ENCODE results near the gene DPP9.

The DPP9 gene

DNA sequence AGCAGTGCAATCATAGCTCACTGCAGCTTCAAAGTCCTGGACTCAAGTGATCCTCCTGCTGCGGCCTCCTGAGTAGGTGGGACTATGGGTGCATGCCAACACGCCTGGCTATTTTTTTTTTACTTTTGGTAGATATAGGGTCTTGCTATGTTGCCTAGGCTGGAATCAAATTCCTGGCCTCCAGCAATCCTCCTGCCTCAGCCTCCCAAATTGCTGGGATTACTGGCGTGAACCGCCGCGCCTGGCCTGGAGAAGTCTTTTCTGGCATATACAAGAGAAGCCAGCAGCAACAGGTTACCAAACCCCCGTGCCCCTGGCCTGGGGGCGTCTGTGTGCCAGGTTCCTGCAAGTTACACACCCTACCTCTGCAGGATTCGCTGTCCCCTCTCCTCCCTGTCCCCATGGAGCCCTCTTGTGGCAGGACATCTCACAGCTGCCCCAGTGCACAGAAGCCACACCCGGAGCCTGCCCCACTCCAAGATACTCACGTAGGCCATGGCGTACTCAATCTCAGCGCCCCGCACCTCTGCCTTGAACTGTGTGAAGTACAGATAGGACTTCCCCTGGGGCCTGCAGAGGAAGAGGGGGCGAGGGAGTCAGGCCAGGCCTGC lies 63.4 kb downstream of the DPP9 start:
- H3K4me1 ChIP-seq (ENCODE audit: low read length), result no peaks in the 10 kb centered on the region
- no peak overlapping the region for H3K27ac ChIP-seq (ENCODE audit: low read length)
- H3K9ac ChIP-seq (ENCODE audit: low read length), result no peak overlapping the region
- H3K79me2 ChIP-seq (ENCODE audit: low read length), result no peaks in the 10 kb centered on the region; the same call in 1 of the 2 replicates
- peaks cover 43% of the 10 kb centered on the region for H3K36me3 ChIP-seq (replicated peaks; ENCODE audit: low read depth, low read length)
- no peak overlapping the region for H3K4me2 ChIP-seq (ENCODE audit: low read length)
- H4K20me1 ChIP-seq (ENCODE audit: insufficient read depth, low read length), result peaks cover 7% of the 10 kb centered on the region
- no peak overlapping the region for H3K4me3 ChIP-seq (ENCODE audit: low read length)
- no peaks in the 10 kb centered on the region for H3K27me3 ChIP-seq (ENCODE audit: low read depth, low read length)
- TF ChIP-seq, protein P1, sequence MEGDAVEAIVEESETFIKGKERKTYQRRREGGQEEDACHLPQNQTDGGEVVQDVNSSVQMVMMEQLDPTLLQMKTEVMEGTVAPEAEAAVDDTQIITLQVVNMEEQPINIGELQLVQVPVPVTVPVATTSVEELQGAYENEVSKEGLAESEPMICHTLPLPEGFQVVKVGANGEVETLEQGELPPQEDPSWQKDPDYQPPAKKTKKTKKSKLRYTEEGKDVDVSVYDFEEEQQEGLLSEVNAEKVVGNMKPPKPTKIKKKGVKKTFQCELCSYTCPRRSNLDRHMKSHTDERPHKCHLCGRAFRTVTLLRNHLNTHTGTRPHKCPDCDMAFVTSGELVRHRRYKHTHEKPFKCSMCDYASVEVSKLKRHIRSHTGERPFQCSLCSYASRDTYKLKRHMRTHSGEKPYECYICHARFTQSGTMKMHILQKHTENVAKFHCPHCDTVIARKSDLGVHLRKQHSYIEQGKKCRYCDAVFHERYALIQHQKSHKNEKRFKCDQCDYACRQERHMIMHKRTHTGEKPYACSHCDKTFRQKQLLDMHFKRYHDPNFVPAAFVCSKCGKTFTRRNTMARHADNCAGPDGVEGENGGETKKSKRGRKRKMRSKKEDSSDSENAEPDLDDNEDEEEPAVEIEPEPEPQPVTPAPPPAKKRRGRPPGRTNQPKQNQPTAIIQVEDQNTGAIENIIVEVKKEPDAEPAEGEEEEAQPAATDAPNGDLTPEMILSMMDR (IDR thresholded peaks at IDR 0.05; ENCODE audit: low read depth, low read length), result peak; percentile 54
- no peak for TF ChIP-seq EZH2phosphoT487 (IDR thresholded peaks at IDR 0.05; ENCODE audit: low read depth)
- H2AFZ ChIP-seq (ENCODE audit: low read depth, low read length), result no peak overlapping the region
- no peaks in the 10 kb centered on the region for H3K9me3 ChIP-seq (ENCODE audit: insufficient read depth, low read length)

DNA sequence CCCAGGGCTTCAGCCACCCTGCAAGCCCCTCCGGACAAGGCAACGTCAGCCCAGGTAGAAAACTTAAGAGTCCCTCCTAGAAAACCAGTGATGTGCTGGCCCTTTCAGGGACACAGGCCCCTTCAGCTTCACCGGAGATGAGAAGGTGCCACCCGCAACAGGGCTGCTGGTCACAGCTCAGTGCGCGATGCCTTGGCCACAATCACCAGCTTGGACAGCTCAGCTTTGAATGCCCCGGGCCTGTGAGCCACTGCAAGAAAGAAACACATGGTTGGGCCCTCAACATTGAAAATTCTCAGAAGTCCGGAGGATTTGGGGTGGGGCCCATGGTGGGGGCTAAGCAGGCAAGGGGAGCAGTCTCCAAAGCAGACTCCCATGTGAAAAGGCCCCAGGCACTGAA lies 65.8 kb downstream of the DPP9 start:
- no peaks in the 10 kb centered on the region for H3K4me1 ChIP-seq (ENCODE audit: low read length)
- H2AFZ ChIP-seq (ENCODE audit: low read depth, low read length), result no peak overlapping the region
- H3K36me3 ChIP-seq (replicated peaks; ENCODE audit: low read depth, low read length), result peaks cover 33% of the 10 kb centered on the region
- TF ChIP-seq EZH2phosphoT487 (IDR thresholded peaks at IDR 0.05; ENCODE audit: low read depth), result no peak
- TF ChIP-seq, protein P1 (IDR thresholded peaks at IDR 0.05; ENCODE audit: low read depth, low read length), result no peak
- H3K79me2 ChIP-seq (ENCODE audit: low read length), result no peaks in the 10 kb centered on the region
- H4K20me1 ChIP-seq (ENCODE audit: insufficient read depth, low read length), result peaks cover 3% of the 10 kb centered on the region; the same call in 1 of the 2 replicates
- H3K27me3 ChIP-seq (ENCODE audit: low read depth, low read length), result no peaks in the 10 kb centered on the region
- H3K9ac ChIP-seq (ENCODE audit: low read length), result no peak overlapping the region
- H3K4me3 ChIP-seq (ENCODE audit: low read length), result no peak overlapping the region
- H3K4me2 ChIP-seq (ENCODE audit: low read length), result no peak overlapping the region
- no peak overlapping the region for H3K27ac ChIP-seq (ENCODE audit: low read length)
- no peaks in the 10 kb centered on the region for H3K9me3 ChIP-seq (ENCODE audit: insufficient read depth, low read length)

DNA sequence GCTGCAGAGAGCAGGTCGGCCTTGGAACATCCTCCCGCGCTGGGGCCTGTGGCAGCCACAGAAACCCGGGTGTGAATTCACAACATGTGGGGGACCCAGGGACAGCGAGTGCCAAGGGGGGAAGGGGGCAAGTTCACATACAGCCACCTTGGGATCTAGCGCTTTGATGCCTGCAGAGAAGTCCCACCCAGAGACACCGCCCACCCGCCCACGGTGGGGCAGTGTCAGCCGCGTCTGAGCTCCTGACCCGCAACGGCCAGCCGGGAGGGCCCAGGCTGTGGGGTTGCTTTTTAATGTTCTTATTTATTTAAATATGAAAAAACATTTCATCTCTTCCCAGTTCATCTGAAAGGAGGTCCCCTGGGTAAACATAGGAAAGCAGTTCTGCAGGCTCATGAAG lies 66.4 kb downstream of the DPP9 start:
- TF ChIP-seq, protein P1 (IDR thresholded peaks at IDR 0.05; ENCODE audit: low read depth, low read length), result no peak
- no peak for TF ChIP-seq EZH2phosphoT487 (IDR thresholded peaks at IDR 0.05; ENCODE audit: low read depth)
- Histone ChIP-seq H3K27ac (ENCODE audit: low read length) (no peak overlapping the region), H3K4me3 (ENCODE audit: low read length) (no peak overlapping the region), H3K27me3 (ENCODE audit: low read depth, low read length) (no peaks in the 10 kb centered on the region), H3K36me3 (replicated peaks; ENCODE audit: low read depth, low read length) (peaks cover 36% of the 10 kb centered on the region), H3K4me2 (ENCODE audit: low read length) (no peak overlapping the region), H2AFZ (ENCODE audit: low read depth, low read length) (no peak overlapping the region), H3K9me3 (ENCODE audit: insufficient read depth, low read length) (no peaks in the 10 kb centered on the region), H4K20me1 (ENCODE audit: insufficient read depth, low read length) (peaks cover under 1% of the 10 kb centered on the region; the same call in 1 of the 2 replicates), H3K4me1 (ENCODE audit: low read length) (no peaks in the 10 kb centered on the region), H3K9ac (ENCODE audit: low read length) (no peak overlapping the region), H3K79me2 (ENCODE audit: low read length) (no peaks in the 10 kb centered on the region)

DNA sequence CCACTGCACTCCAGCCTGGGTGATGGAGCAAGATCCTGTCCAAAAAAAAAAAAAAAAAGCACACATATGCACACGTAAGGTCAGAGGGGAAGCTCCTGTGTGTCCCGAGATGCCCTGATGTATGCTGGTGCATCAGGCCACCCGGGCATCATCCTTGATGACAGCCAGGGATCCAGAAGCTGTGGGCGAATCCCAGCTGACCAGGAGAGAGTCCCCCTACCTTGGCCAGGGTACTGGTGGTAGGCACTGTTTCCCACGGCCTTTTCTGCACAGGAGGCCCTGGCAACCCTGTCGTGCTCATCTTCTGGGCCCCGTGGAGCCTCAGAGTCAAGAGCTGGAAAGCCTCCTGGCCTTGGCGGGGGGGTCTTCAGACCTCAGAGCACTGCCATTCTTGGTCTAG lies 67.5 kb downstream of the DPP9 start:
- H3K9me3 ChIP-seq (ENCODE audit: insufficient read depth, low read length), result no peaks in the 10 kb centered on the region
- no peaks in the 10 kb centered on the region for H3K27me3 ChIP-seq (ENCODE audit: low read depth, low read length)
- H3K27ac ChIP-seq (ENCODE audit: low read length), result no peak overlapping the region
- H3K9ac ChIP-seq (ENCODE audit: low read length), result no peak overlapping the region
- no peak overlapping the region for H2AFZ ChIP-seq (ENCODE audit: low read depth, low read length)
- no peak overlapping the region for H3K4me2 ChIP-seq (ENCODE audit: low read length)
- H3K36me3 ChIP-seq (replicated peaks; ENCODE audit: low read depth, low read length), result peaks cover 38% of the 10 kb centered on the region
- no peaks in the 10 kb centered on the region for H3K79me2 ChIP-seq (ENCODE audit: low read length)
- H3K4me1 ChIP-seq (ENCODE audit: low read length), result no peaks in the 10 kb centered on the region
- H4K20me1 ChIP-seq (ENCODE audit: insufficient read depth, low read length), result no peaks in the 10 kb centered on the region
- no peak overlapping the region for H3K4me3 ChIP-seq (ENCODE audit: low read length)
- TF ChIP-seq EZH2phosphoT487 (IDR thresholded peaks at IDR 0.05; ENCODE audit: low read depth), result no peak
- TF ChIP-seq, protein P1 (IDR thresholded peaks at IDR 0.05; ENCODE audit: low read depth, low read length), result no peak
